PC-9 (cell line): Measurements from ENCODE around the gene SCUBE2.

Experiments
- CTCF ChIP-seq: fragments of 200-600 bp; sonication (generic); conservative IDR thresholded peaks from 2 replicates; pipeline ENCODE4 v1.6.1; 2017; ENCODE audit warnings: mixed run types, antibody characterized with exemption, mild to moderate bottlenecking, moderate library complexity
- EZH2 ChIP-seq: fragments of 200-600 bp; sonication (generic); IDR thresholded peaks from 2 replicates; pipeline ENCODE4 v1.8.0; 2017; ENCODE audit warnings: antibody characterized with exemption, low read depth

- no peak for TF ChIP-seq CTCF
- TF ChIP-seq EZH2: no peak
These were observed 16.9 kb downstream of the SCUBE2 start for GRCh38 chr11:9074338-9075029.
